RWPE2 (cell line): ENCODE data around the gene TMEM40.

Source experiments
- ATAC-seq: fragments of 200-7000 bp; cut with Tn5 transposase; 3 replicates; pipeline ENCODE4 v1.9.1; 2021; ENCODE audit warnings: low read depth
- DNase-seq: peaks from one replicate; pipeline ENCODE4 v3.0.0-alpha.2; 2020; ENCODE audit warnings: low spot score
- H3K27ac ChIP-seq: fragments of 450-650 bp; 2 replicates; pipeline ENCODE4 v1.5.1; 2017; ENCODE audit warnings: mild to moderate bottlenecking; ENCODE audit not compliant: poor library complexity, severe bottlenecking
- H3K27me3 ChIP-seq: fragments of 250-450 bp; sonication (Bioruptor Pico); 2 replicates; pipeline ENCODE4 v1.5.1; 2021; ENCODE audit warnings: mild to moderate bottlenecking, moderate library complexity; ENCODE audit not compliant: insufficient read depth, poor library complexity, severe bottlenecking
- H3K36me3 ChIP-seq: fragments of 250-450 bp; sonication (Bioruptor Pico); 2 replicates; pipeline ENCODE4 v1.5.1; 2020; ENCODE audit warnings: low read depth, mild to moderate bottlenecking, moderate library complexity
- H3K4me1 ChIP-seq: fragments of 250-450 bp; sonication (Bioruptor Pico); 2 replicates; pipeline ENCODE4 v1.5.1; 2021; ENCODE audit warnings: mild to moderate bottlenecking, moderate library complexity; ENCODE audit not compliant: insufficient read depth, poor library complexity, severe bottlenecking
- H3K4me3 ChIP-seq: fragments of 250-450 bp; sonication (Bioruptor Pico); 2 replicates; pipeline ENCODE4 v1.5.1; 2021; ENCODE audit warnings: mild to moderate bottlenecking, moderate library complexity; ENCODE audit not compliant: severe bottlenecking
- H3K9me3 ChIP-seq: fragments of 250-450 bp; sonication (Bioruptor Pico); 2 replicates; pipeline ENCODE4 v1.5.1; 2021; ENCODE audit warnings: mild to moderate bottlenecking, moderate library complexity; ENCODE audit not compliant: severe bottlenecking
- CTCF ChIP-seq: fragments of 450-650 bp; IDR thresholded peaks from one replicate; pipeline ENCODE4 v1.5.1; 2017; ENCODE audit warnings: mild to moderate bottlenecking, moderate library complexity; ENCODE audit not compliant: poor library complexity, severe bottlenecking

TMEM40 gene

GRCh38 chr3:12759693-12760565 lies 870 bp upstream of the TMEM40 start:
- no peak for TF ChIP-seq CTCF
- H3K27me3 ChIP-seq, result no peaks in the 10 kb centered on the region
- peaks cover 39% of the 10 kb centered on the region for H3K4me1 ChIP-seq
- ATAC-seq (peak; percentile 13), DNase-seq (no peak)
- H3K9me3 ChIP-seq, result no peaks in the 10 kb centered on the region
- H3K36me3 ChIP-seq, result peaks cover 27% of the 10 kb centered on the region
- peak overlapping the region; percentile 97 for H3K27ac ChIP-seq
- H3K4me3 ChIP-seq, result no peak overlapping the region

DNA sequence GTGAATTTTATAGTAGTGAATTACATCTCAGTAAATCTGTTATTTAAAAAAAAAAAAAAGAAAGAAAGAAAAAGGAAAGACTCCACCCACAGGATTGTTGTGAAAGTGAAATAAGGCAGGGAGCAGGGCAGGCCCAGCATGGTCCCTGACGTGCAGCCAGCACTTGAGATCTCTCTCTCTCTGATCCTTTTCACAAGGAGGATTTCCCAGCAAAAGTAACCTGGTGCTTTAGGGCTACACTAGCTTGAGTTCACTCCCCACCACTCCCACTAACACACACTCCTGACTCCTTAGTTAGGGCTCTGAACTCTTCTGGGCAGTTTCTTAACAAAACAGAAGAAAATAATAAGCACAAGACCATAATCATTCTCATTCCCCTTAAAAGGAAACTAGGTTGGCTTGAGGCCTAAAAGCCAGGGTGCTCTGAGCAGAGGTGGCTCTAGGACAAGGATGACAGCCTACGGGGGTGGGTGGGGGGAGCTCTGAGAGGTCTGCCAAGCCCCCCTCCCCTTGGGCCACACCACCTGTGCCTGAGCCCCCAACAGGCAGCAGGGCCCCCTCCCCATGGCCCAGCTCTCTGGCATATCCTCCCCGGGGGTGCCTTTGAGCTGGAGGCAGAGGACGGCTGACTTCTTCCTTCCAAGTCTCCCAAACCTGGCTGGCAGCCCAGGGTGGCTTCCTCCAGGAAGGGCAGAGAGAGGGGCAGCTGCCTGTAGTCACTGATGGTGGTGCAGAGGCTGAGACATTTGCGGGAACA lies 856 bp downstream of the TMEM40 start:
- H3K36me3 ChIP-seq, result peaks cover 44% of the 10 kb centered on the region
- peaks cover 47% of the 10 kb centered on the region for H3K4me1 ChIP-seq
- no peaks in the 10 kb centered on the region for H3K27me3 ChIP-seq
- H3K4me3 ChIP-seq, result peak overlapping the region; percentile 35
- ATAC-seq (peak; percentile 4; the same call in 1 of the 3 replicates), DNase-seq (no peak)
- peak overlapping the region; percentile 97 for H3K27ac ChIP-seq
- peak; percentile 8 for TF ChIP-seq CTCF
- H3K9me3 ChIP-seq, result no peaks in the 10 kb centered on the region

- H3K36me3 ChIP-seq, result peaks cover 56% of the 10 kb centered on the region
- peak overlapping the region; percentile 97 for H3K27ac ChIP-seq
- H3K4me3 ChIP-seq, result peak overlapping the region; percentile 35
- peaks cover 61% of the 10 kb centered on the region for H3K4me1 ChIP-seq
- no peak for TF ChIP-seq CTCF
- no peaks in the 10 kb centered on the region for H3K9me3 ChIP-seq
- no peaks in the 10 kb centered on the region for H3K27me3 ChIP-seq
- DNase-seq, result no peak
- ATAC-seq, result no peak
Observed at GRCh38 chr3:12756635-12757034, 2.4 kb downstream of the TMEM40 start.

GRCh38 chr3:12756175-12756574 lies 2.9 kb downstream of the TMEM40 start:
- no peaks in the 10 kb centered on the region for H3K9me3 ChIP-seq
- no peak for ATAC-seq
- H3K27ac ChIP-seq, result peak overlapping the region; percentile 97
- H3K4me3 ChIP-seq, result peak overlapping the region; percentile 35
- no peak for DNase-seq
- peaks cover 66% of the 10 kb centered on the region for H3K4me1 ChIP-seq
- no peak for TF ChIP-seq CTCF
- H3K36me3 ChIP-seq, result peaks cover 60% of the 10 kb centered on the region
- H3K27me3 ChIP-seq, result no peaks in the 10 kb centered on the region

- H3K27ac ChIP-seq, result peak overlapping the region; percentile 97
- TF ChIP-seq CTCF, result no peak
- no peaks in the 10 kb centered on the region for H3K9me3 ChIP-seq
- no peak for DNase-seq
- no peak overlapping the region for H3K4me3 ChIP-seq
- H3K27me3 ChIP-seq, result no peaks in the 10 kb centered on the region
- ATAC-seq, result no peak
- peaks cover 63% of the 10 kb centered on the region for H3K36me3 ChIP-seq
- H3K4me1 ChIP-seq, result peaks cover 70% of the 10 kb centered on the region
Observed at GRCh38 chr3:12755754-12756153, 3.3 kb downstream of the TMEM40 start.
